K562 treated with DMSO at 1 percent for 4 hours (cell line): ENCODE results near the gene EFNB2. TPM values are rescaled to one million over a fixed set of nuclear protein-coding genes. Genes with fewer than 3 reads are reported as not detected.

Experiments
- total RNA-seq: library from RNA; unstranded; fragments of 300-600 nt; gene quantifications from 2 replicates; pipeline ENCODE4 v1.2.3, GENCODE V29; 2022; ENCODE audit not compliant: insufficient read depth

Gene EFNB2, protein sequence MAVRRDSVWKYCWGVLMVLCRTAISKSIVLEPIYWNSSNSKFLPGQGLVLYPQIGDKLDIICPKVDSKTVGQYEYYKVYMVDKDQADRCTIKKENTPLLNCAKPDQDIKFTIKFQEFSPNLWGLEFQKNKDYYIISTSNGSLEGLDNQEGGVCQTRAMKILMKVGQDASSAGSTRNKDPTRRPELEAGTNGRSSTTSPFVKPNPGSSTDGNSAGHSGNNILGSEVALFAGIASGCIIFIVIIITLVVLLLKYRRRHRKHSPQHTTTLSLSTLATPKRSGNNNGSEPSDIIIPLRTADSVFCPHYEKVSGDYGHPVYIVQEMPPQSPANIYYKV
- 0.64 and 1.0 TPM in 2 replicates for total RNA-seq

DNA sequence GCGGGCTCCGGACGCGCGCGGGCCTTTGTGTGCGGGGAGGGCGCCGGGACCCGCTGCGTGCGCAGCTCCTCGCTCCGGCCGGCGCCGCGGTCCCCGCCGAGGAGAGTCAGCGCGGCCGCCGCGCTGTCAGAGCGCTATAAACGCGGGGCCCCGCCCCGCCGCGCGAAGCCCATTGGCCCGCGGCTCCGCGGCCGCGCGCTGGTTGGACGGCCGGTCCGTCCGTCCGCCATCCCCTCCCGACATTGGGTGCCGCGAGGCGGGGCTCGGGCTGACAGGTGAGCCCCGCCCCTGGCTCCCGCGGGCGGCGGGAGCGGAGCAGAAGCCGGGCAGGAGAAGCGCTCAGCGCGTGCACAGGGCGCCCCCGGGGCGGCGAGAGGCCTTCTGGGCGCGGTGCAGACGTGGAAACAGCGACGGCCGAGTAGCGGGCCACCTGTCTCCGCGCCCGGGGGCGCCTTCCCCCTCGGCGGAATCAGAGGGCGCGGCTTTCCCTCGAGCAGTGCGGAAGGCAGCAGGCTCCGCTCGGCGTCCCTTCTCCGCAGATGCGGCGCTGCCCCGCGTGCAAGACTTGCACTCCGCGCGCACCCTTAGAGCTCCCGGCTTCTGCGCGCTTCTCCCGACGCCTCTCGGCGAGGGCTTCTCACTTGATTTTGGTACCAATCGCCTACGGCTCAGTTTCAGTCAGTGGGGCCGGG is at the start of gene EFNB2:
Gene EFNB2 (minus strand): TSS at position 111 of the 692 bp plus-strand sequence. CDS start 698 bp downstream, outside the sequence.

DNA sequence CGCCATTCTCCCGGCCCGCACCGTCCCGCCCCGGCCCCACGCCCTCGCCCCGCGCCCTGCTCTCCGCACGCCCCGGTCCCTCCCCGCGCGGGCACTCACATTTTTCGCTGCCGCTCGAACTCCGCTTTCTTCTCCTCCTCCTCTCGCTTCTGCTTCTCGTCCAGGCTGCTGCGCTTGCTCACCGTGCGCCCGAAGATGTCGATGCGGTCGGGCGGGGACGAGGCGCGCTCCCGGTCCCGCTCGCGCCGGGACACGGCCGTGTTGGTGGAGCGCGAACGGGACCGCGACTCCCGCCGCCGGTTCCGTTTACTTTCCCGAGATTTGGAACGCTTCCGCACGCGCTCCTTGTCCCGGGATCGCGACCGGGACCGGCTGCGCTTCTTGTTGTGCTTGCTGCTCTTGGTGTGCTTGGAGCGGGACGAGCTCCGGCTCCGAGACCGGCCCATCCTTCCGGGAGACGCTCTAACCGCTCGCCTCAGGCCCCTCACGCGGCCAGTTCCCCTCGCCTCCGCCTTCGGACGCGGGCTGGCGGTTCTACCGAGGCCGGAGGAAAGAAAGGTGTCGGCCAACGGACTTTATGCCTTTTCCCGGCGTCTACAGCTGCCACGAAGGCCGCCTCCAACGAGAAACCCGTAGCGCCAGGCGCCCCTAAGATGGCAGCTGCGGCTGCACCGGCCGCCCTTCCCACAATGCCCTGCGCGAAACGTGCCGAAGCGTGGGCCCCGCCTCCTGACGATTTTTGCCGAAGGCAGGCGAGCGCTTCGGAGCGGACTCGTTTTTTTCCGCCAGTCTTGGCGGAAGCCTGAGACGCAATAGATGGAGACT is 32.2 kb upstream of the EFNB2 start, which contains the start of gene ARGLU1:
Gene ARGLU1 (minus strand): TSS at position 664 of the 825 bp plus-strand sequence. CDS start 218 bp downstream, at position 446.

Other genes starting within 250 kb of the EFNB2 start
- gene ARGLU1, start 32.5 kb upstream of the EFNB2 start, total RNA-seq, result 46.8 and 51.1 TPM in 2 replicates